ENCODE data around the gene TTYH3.

DNA sequence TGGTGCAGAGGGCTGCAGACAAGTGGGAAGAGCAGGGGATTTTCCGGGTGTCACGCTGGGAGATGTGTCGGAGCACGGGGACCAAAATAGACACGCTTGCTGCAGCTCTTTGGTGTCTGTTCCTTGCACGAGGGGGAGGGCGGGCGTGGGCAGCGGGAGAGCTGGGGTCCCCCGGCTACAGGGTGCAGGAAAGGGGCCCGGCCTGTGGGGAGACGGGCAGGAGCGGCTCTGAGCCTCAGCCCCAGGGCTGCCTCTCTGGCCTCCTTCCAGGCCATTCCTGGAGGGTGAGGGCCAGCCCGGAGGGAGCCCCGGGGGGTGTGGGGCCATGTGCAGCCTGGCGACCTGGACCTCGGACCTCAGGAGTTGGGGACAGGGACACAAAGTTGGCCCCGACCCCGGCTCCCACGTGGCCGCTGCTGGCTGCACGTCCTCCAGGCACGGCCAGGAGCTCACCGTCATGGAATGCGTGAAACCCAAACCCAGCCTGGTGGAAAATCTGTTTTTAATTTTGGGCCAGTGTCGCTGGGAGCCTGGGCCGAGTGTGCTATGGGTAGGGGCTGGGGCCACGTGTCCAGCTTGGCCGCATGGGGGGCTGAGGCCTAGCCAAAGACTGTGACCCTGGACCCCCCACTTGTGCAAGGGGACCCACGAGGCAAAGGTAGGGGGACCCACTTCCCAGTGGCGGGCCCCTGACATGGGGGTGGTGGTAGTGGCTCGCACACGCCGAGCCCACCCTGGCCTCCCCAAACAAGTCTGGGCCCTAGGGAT is 6.6 kb downstream of the TTYH3 start:
- TF ChIP-seq, protein P1, sequence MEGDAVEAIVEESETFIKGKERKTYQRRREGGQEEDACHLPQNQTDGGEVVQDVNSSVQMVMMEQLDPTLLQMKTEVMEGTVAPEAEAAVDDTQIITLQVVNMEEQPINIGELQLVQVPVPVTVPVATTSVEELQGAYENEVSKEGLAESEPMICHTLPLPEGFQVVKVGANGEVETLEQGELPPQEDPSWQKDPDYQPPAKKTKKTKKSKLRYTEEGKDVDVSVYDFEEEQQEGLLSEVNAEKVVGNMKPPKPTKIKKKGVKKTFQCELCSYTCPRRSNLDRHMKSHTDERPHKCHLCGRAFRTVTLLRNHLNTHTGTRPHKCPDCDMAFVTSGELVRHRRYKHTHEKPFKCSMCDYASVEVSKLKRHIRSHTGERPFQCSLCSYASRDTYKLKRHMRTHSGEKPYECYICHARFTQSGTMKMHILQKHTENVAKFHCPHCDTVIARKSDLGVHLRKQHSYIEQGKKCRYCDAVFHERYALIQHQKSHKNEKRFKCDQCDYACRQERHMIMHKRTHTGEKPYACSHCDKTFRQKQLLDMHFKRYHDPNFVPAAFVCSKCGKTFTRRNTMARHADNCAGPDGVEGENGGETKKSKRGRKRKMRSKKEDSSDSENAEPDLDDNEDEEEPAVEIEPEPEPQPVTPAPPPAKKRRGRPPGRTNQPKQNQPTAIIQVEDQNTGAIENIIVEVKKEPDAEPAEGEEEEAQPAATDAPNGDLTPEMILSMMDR (optimal IDR thresholded peaks at IDR 0.05 in 1 of 3, IDR thresholded peaks at IDR 0.05 in 1 of 3, conservative IDR thresholded peaks at IDR 0.05 in 1 of 3; ENCODE audit: extremely low read depth in 1 of 3, insufficient read depth in 2 of 3, low read length in 3 of 3) = no peak
- TF ChIP-seq EZH2 (IDR thresholded peaks at IDR 0.05; ENCODE audit: low read length) = no peak
